NOMO-1 treated with dmso at 0.1 percent for 144 hours (cell line): Measurements from ENCODE around the gene SOX15.

ENCODE experiments used
- DNase-seq: peaks from one replicate; lab custom pipeline; 2025; ENCODE audit not compliant: unreplicated experiment; lab: John Stamatoyannopoulos, UW

Gene SOX15

GRCh38 chr17:7579001-7579833 is 10.7 kb downstream of the SOX15 start, which contains the start of gene CD68:
CD68 (plus strand) TSS chr17:7579638; CDS start chr17:7579678, 40 bp downstream.
- peak; percentile 99 for DNase-seq

GRCh38 chr17:7577327-7578199 is 12.3 kb downstream of the SOX15 start:
- DNase-seq, result no peak

- no peak for DNase-seq
Observed at GRCh38 chr17:7576432-7576937, 13.4 kb downstream of the SOX15 start.

- DNase-seq, result no peak
Observed at GRCh38 chr17:7575959-7576358, 13.9 kb downstream of the SOX15 start.

- DNase-seq, result no peak
Observed at GRCh38 chr17:7575481-7575883, 14.4 kb downstream of the SOX15 start.

- DNase-seq, result no peak
Observed at GRCh38 chr17:7574176-7574953, 15.5 kb downstream of the SOX15 start.

- peak; percentile 85 for DNase-seq
Observed at GRCh38 chr17:7573324-7574080, 16.4 kb downstream of the SOX15 start.

- DNase-seq, result peak; percentile 100
Observed at GRCh38 chr17:7572588-7573323, 17.1 kb downstream of the SOX15 start.

GRCh38 chr17:7572338-7572587 is 17.6 kb downstream of the SOX15 start:
- DNase-seq, result peak; percentile 100

- no peak for DNase-seq
Observed at GRCh38 chr17:7570351-7570750, 19.5 kb downstream of the SOX15 start.

GRCh38 chr17:7569571-7569970 is 20.3 kb downstream of the SOX15 start:
- DNase-seq, result no peak

- no peak for DNase-seq
Observed at GRCh38 chr17:7563115-7563869, 26.6 kb downstream of the SOX15 start.

- no peak for DNase-seq
Observed at GRCh38 chr17:7562208-7562605, 27.7 kb downstream of the SOX15 start.

GRCh38 chr17:7561589-7562207 is 28.2 kb downstream of the SOX15 start, which contains the start of gene SENP3:
SENP3 (plus strand) TSS chr17:7561919; CDS start chr17:7563077, 1,158 bp downstream.
- peak; percentile 61 for DNase-seq

- DNase-seq, result peak; percentile 74
Observed at GRCh38 chr17:7561028-7561575, 28.8 kb downstream of the SOX15 start.

- DNase-seq, result no peak
Observed at GRCh38 chr17:7560172-7561027, 29.5 kb downstream of the SOX15 start.
